Measurements from ENCODE around the gene CATSPERZ. TPM values are rescaled to one million over a fixed set of nuclear protein-coding genes. Genes with fewer than 3 reads are reported as not detected.
A peak's percentile ranks its signal among the peaks of the same experiment; 100 is the strongest.

The CATSPERZ gene
- total and polyA plus RNA-seq, 9 of the 15 experiments (the other 6 are each of a cell fraction or from before 2014, with no cell fraction given) = 0.86 to 8.5 (median 3.5) TPM

DNA sequence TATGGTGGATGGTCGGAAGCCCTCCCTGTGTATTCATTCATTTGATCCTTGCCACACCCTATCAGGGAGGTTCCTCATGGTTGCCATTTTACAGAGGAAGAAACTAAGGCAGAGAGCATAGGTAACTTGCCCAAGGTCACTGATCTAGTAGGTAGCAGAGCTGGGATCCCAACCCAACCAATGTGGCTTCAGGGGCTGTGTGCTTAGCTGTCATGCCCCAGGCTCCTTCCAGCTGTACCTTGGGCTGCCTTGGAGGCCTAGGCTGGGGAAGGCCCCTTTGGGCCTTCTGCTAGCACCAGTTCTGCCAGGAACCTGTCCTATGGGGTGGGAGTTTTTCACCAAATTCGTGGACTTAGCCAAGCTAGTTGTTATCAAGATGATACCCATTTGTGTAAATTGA is 24.3 kb upstream of the CATSPERZ start:
- FAIRE-seq = no peak
- H3K27me3 ChIP-seq (ENCODE audit: control insufficient read depth in 2 of 2, insufficient read depth in 2 of 2, low read length in 2 of 2) = no peaks in the 10 kb centered on the region
- peaks cover 31% of the 10 kb centered on the region; the same call in 2 of the 3 replicates for H3K36me3 ChIP-seq (ENCODE audit: control insufficient read depth, insufficient read depth, low read length)
- H3K79me2 ChIP-seq (ENCODE audit: control insufficient read depth, insufficient read depth, low read length) = peaks cover 33% of the 10 kb centered on the region
- no peak overlapping the region for H3K4me3 ChIP-seq
- peaks cover 17 to 43% of the 10 kb centered on the region in 2 experiments for H3K4me1 ChIP-seq (replicated peaks in 1 of 2; ENCODE audit: control insufficient read depth in 2 of 2, insufficient read depth in 2 of 2, low read length in 2 of 2)
- TF ChIP-seq LEF1 (IDR thresholded peaks at IDR 0.05) = no peak
- TF ChIP-seq ZNF133 (CRISPR knock-in tag; IDR thresholded peaks at IDR 0.05) = no peak
- no peak for TF ChIP-seq SMARCB1 (IDR thresholded peaks at IDR 0.05; ENCODE audit: insufficient read length, low read depth)
- TF ChIP-seq, protein P1, sequence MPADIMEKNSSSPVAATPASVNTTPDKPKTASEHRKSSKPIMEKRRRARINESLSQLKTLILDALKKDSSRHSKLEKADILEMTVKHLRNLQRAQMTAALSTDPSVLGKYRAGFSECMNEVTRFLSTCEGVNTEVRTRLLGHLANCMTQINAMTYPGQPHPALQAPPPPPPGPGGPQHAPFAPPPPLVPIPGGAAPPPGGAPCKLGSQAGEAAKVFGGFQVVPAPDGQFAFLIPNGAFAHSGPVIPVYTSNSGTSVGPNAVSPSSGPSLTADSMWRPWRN (IDR thresholded peaks at IDR 0.05; ENCODE audit: low read depth) = no peak
- H3K9ac ChIP-seq (ENCODE audit: insufficient read depth in 1 of 2, low read depth in 2 of 2, low read length in 2 of 2) = peak overlapping the region in 1 of 2 experiments; percentile 81; a peak in 1 of 4 replicates
- no peak overlapping the region for H2AFZ ChIP-seq (ENCODE audit: low read depth, low read length)
- in situ Hi-C loops (cut with MboI) (no loop called here), intact Hi-C loops (cut with micrococcal nuclease) (no loop called here)
- POLR2A ChIA-PET = no interaction called here
- 73% methylated on average over 2 of the region's 2 CpGs for WGBS (ENCODE audit: insufficient coverage, low coverage, missing lambda C conversion rate)
- no peaks in the 10 kb centered on the region for H4K20me1 ChIP-seq (replicated peaks; ENCODE audit: control insufficient read depth, insufficient read depth, low read length)
- H3K9me3 ChIP-seq (replicated peaks; ENCODE audit: control insufficient read depth, insufficient read depth, low read depth, low read length) = no peaks in the 10 kb centered on the region
- no peak overlapping the region for H3K4me2 ChIP-seq (ENCODE audit: insufficient read depth, low read length)
- no peaks in the 10 kb centered on the region for H3K9me1 ChIP-seq (ENCODE audit: control insufficient read depth, insufficient read depth, low read length)
- DNase-seq (ENCODE audit: extremely low read depth in 1 of 4, low spot score in 3 of 4) = no peak
- ATAC-seq = no peak
- CTCF ChIA-PET (ENCODE audit: low intra/inter-chr PET ratio) = no interaction called here
- BruUV-seq (replicated peaks) = no TSS peak
- H3K27ac ChIP-seq (ENCODE audit: extremely low read depth, low read depth, low read length) = peak overlapping the region; percentile 49; the same call in 1 of the 3 replicates
